IPS-20b (cell line): ENCODE measurements around the gene EIF2D.
"Not testable (repeated sequence)": the region's sequence is repeated elsewhere in the genome, so short reads cannot be mapped to it uniquely, and the experiment has no call there.

Experiments
- H3K27ac ChIP-seq: one replicate; pipeline ENCODE4 v1.5.1; 2013; ENCODE audit warnings: low read length
- H3K27me3 ChIP-seq: 2 replicates; pipeline ENCODE4 v1.6.1; 2013; ENCODE audit warnings: mild to moderate bottlenecking, low read length, inconsistent platforms; ENCODE audit not compliant: insufficient read depth
- H3K36me3 ChIP-seq: 2 replicates; pipeline ENCODE4 v1.6.1; 2013; ENCODE audit warnings: low read depth, mild to moderate bottlenecking, inconsistent platforms, low read length, moderate library complexity; ENCODE audit not compliant: insufficient read depth
- H3K4me1 ChIP-seq: 2 replicates; pipeline ENCODE4 v1.6.1; 2013; ENCODE audit warnings: mild to moderate bottlenecking, control low read depth, inconsistent platforms, low read length, moderate library complexity; ENCODE audit not compliant: insufficient read depth
- H3K4me3 ChIP-seq: 2 replicates; pipeline ENCODE4 v1.5.1; 2013; ENCODE audit warnings: mild to moderate bottlenecking, low read length, inconsistent platforms
- H3K9ac ChIP-seq: 2 replicates; pipeline ENCODE4 v1.6.1; 2013; ENCODE audit warnings: low read depth, mild to moderate bottlenecking, inconsistent platforms, low read length, moderate library complexity
- H3K9me3 ChIP-seq: 2 replicates; pipeline ENCODE4 v1.6.1; 2013; ENCODE audit warnings: mild to moderate bottlenecking, low read depth, low read length, inconsistent platforms; ENCODE audit not compliant: insufficient read depth

The EIF2D gene

DNA sequence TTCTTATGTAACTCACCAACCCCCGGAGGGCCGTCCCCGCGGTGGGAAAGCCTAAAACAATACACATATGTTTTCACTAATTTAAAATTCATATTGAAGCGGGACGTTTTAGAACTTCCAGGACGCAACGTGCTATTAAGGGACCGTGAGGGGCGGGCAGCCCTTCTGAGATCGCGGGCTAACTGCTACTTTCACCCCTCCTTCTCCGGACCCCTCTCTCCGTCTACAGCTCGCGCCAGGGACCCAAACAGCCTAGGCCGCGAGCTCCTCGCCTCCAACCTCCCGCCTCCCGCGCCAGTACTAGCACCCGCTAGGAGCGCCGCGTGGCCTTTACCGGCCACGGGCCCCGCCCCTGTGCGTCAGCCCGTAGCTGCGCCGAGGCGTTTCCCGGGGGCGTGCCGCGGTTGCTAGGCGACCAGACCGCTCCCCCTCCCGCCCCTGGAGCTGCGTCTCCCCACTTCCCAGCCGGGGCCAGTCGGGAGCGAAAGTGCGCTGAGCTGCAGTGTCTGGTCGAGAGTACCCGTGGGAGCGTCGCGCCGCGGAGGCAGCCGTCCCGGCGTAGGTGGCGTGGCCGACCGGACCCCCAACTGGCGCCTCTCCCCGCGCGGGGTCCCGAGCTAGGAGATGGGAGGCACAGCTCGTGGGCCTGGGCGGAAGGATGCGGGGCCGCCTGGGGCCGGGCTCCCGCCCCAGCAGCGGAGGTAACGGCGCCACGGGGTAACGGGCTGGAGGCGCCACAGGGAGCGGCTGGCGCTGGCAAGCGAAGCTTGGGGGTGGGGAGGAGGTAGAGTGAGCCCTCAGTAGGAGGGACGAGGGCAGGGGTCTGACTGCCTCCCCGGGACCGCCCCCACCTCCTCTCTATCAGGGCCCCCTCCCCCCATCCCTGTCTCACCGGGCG is 23.1 kb upstream of the EIF2D start, which contains the start of gene DYRK3:
DYRK3 (plus strand) TSS at position 457 of the 898 bp plus-strand sequence; CDS start at position 625, 168 bp downstream.
- no peaks in the 10 kb centered on the region for H3K9me3 ChIP-seq
- no peaks in the 10 kb centered on the region for H3K36me3 ChIP-seq
- H3K4me3 ChIP-seq: peak within 1 kb of the TSS; percentile 77
- peaks cover 22% of the 10 kb centered on the region for H3K27me3 ChIP-seq
- peaks cover 18% of the 10 kb centered on the region; the same call in 1 of the 2 replicates for H3K4me1 ChIP-seq
- no peak within 1 kb of the TSS for H3K27ac ChIP-seq
- peak within 1 kb of the TSS; percentile 68; the same call in 1 of the 2 replicates for H3K9ac ChIP-seq

DNA sequence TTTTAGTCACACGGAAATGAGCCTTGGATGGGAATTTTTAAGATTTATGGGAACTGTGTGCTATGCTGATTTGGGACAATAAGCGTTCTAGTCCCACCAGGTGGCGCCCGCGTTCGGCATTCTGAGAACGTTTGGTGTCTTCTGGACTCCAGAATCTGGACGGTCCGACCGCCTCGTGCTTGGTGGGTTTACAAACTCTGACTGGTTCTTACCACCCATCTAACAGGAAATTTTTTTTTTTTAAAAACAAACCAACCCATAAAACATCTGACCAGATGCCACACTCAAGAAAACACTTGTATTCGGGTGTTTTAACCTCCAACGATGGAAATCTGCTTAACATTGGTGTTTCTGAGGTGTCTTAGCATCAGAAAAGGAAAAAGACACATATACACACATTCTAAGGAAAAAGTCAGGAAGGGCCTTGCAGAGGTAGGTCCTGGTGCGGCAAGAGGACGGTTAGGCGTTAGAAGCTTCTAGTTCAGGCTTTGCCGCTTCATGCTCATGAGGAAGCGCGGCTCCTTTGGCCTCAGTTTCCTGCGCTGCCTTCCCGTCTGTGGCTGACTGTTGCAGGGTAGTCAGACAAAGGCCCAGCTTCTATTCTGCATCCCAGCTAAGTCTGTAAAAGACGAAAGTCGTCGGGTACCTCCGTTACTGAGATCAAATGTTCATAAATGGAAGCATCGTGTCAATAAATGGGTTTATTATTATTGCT is 22.3 kb upstream of the EIF2D start:
- H3K4me1 ChIP-seq: peaks cover 18% of the 10 kb centered on the region; the same call in 1 of the 2 replicates
- H3K27ac ChIP-seq: no peak overlapping the region
- H3K36me3 ChIP-seq: no peaks in the 10 kb centered on the region
- peaks cover 22% of the 10 kb centered on the region for H3K27me3 ChIP-seq
- H3K9ac ChIP-seq: peak overlapping the region; percentile 68; the same call in 1 of the 2 replicates
- no peaks in the 10 kb centered on the region for H3K9me3 ChIP-seq
- H3K4me3 ChIP-seq: peak overlapping the region; percentile 77

DNA sequence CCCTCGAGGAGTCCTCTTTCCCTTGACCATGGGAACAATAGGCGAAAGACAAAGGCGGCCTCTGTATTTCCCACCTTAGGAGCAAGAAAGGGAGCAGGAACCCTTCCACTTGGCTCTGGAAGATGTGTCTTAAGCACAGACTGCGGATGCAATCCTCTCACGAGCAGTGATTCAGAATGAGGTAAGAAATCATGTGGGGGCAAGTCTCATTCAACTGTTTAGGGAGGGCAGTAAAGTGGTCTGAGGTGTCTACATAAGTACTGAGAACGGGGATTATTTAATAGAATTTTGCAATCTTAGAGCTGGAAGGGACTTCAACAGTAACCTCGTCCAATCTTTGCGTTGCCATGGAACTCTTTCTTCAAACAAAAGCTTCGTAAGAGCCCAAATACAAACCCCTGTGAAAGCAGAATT is 21.4 kb upstream of the EIF2D start:
- Histone ChIP-seq H3K27ac (no peak overlapping the region), H3K4me1 (peaks cover 18% of the 10 kb centered on the region; the same call in 1 of the 2 replicates), H3K9ac (no peak overlapping the region), H3K27me3 (peaks cover 22% of the 10 kb centered on the region), H3K9me3 (no peaks in the 10 kb centered on the region), H3K4me3 (no peak overlapping the region), H3K36me3 (no peaks in the 10 kb centered on the region)

DNA sequence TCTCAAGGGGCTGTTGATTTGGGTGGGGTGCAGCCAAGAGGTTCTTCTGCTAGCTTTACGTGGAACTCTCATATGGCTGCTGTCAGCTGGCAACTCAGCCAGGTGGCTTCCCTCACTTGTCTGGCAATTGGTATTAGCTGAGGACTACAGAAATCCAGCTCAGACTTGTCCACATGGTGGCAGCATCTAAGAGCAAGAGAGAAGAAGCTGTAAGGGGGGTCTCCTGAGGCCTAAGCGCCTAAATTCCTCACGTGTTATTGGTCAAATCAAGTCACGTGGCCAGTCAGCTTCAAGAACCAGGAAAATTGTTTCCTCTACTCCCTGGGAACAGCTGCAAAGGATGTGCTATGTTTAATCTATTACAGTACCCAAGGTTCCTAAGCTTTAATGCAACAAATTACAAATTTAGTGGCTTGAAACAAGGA is 18.8 kb upstream of the EIF2D start:
- Histone ChIP-seq H3K4me1 (peaks cover 11% of the 10 kb centered on the region; the same call in 1 of the 2 replicates), H3K27ac (no peak overlapping the region), H3K9me3 (no peaks in the 10 kb centered on the region; the same call in 1 of the 2 replicates), H3K4me3 (no peak overlapping the region), H3K9ac (no peak overlapping the region), H3K36me3 (no peaks in the 10 kb centered on the region), H3K27me3 (peaks cover 11% of the 10 kb centered on the region)

DNA sequence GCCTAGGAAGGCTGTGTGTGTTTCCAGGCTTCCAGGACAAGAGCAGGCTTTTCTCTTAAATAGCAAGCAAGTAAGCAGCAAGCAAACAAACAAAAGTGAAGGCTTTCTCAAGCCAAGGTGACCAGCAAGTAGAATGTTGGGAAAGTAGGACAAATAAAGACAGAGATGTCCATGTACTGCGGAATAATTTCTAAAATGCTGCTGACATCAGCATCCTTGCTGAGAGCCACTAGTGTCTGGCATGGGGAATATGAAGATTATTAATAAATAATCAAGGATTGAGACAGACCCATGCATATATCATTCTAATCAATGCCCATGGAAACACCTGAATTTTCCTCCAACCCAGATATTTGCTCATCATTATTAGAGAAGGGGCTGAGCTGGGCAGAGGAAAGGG is 16.7 kb upstream of the EIF2D start:
- no peak overlapping the region for H3K9ac ChIP-seq
- peaks cover 6% of the 10 kb centered on the region; the same call in 1 of the 2 replicates for H3K4me1 ChIP-seq
- no peaks in the 10 kb centered on the region for H3K36me3 ChIP-seq
- no peak overlapping the region for H3K4me3 ChIP-seq
- no peaks in the 10 kb centered on the region for H3K27me3 ChIP-seq
- no peaks in the 10 kb centered on the region; the same call in 1 of the 2 replicates for H3K9me3 ChIP-seq
- H3K27ac ChIP-seq: no peak overlapping the region

DNA sequence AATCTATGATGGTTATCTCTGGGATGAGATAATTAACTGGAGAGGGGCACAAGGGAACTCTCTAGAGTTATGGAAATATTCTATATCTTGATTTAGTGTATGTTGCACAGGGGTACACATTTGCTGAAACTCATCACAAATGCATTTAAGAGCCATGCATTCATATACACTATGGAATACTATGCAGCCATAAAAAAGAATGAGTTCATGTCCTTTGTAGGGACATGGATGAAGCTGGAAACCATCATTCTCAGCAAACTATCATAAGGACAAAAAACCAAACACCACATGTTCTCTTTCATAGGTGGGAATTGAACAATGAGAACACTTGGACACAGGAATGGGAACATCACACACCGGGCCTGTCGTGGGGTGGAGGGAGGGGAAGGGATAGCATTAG is 14.1 kb upstream of the EIF2D start:
- not testable (repeated sequence) for H3K36me3 ChIP-seq, H3K27me3 ChIP-seq, H3K9me3 ChIP-seq, H3K27ac ChIP-seq, H3K4me1 ChIP-seq, H3K9ac ChIP-seq, H3K4me3 ChIP-seq

DNA sequence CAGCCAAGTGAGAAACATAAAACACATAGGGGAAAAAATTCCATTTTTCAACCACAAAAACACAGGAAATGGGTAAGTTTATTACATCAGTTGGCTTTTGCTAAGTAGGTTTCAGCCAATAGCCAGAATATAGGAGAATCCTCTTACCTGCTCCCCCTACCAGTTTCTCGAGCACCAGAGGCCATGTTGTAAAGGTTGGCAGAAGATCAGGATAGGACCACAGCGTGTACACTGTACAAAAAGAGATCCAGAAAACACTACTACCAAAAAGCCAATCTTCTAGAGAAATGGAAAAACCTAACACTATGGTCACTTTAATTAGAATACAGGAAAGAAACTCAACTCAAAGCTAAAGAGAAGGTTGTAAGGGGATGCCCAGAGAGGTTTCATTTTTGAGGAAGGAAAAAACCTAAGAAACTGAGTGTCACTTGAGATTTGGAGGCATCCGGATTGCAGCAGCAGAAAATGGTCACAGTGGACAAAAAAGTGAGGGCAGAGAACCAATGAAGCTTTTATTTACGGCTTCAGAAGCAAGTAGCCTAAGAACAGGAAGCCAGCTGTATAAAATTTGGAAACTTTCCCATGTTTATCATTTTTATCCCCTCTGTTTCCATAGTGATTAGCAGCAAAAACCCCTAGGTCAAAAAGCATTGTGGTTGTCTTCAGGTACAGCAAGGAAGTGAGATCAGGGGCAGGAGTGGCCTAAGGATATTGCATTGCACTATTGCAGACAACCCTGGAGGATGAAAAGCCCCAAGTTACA is 2.9 kb downstream of the EIF2D start:
- H3K36me3 ChIP-seq: peaks cover 20% of the 10 kb centered on the region; the same call in 1 of the 2 replicates
- no peak overlapping the region for H3K27ac ChIP-seq
- H3K9me3 ChIP-seq: no peaks in the 10 kb centered on the region
- peaks cover 4% of the 10 kb centered on the region; the same call in 1 of the 2 replicates for H3K4me1 ChIP-seq
- no peak overlapping the region for H3K9ac ChIP-seq
- no peak overlapping the region for H3K4me3 ChIP-seq
- no peaks in the 10 kb centered on the region for H3K27me3 ChIP-seq

DNA sequence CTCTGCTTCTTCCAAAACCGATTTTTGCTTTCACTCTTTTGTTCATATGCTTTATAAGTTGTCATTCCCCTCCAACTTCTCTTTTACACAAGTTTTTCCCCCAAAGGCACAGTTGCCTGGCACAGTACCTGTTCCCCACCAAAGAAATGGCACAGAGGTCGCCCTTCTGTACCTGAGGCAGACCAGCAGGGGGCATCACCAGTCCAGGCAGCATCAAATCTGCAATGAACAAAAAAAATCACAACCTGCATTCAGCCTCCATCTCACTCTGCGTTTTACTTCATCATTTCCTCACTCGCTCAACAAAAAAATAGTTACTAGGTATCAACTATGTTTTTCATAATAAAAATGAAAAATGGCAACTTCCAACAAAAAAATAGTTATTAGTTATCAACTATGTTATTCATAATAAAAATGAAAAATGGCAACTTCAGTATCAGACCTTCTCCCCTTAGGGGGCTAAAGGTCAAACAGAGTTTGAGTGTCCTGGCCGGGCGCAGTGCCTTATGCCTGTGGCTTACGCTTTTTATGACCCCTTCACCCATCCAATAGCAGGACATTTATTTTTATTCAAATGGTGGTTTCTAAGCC is 4.1 kb downstream of the EIF2D start:
- no peaks in the 10 kb centered on the region for H3K27me3 ChIP-seq
- no peak overlapping the region for H3K9ac ChIP-seq
- no peak overlapping the region for H3K4me3 ChIP-seq
- no peaks in the 10 kb centered on the region for H3K9me3 ChIP-seq
- peaks cover 29% of the 10 kb centered on the region; the same call in 1 of the 2 replicates for H3K36me3 ChIP-seq
- H3K4me1 ChIP-seq: peaks cover 4% of the 10 kb centered on the region; the same call in 1 of the 2 replicates
- no peak overlapping the region for H3K27ac ChIP-seq

DNA sequence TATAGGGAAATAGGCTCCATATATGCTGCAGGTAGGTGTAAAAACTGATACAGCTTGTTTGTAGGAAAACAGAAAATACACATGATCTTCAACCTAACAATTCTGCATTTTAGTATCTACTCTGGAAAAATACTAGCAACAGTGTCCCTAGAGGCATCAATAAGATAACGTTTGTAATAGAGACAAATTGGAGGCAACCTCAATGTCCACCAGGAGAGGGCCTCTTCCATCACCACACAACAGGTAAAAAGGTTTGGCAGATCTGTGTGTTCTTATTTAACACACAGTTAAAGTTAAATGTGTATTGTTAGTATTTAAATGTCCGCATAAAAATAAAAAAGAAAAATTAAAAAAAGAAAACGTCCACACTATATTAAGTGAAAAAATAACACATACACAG is 5.4 kb downstream of the EIF2D start:
- H3K27me3 ChIP-seq: no peaks in the 10 kb centered on the region
- no peak overlapping the region for H3K4me3 ChIP-seq
- no peaks in the 10 kb centered on the region for H3K9me3 ChIP-seq
- H3K27ac ChIP-seq: no peak overlapping the region
- peaks cover 4% of the 10 kb centered on the region; the same call in 1 of the 2 replicates for H3K4me1 ChIP-seq
- peaks cover 42% of the 10 kb centered on the region for H3K36me3 ChIP-seq
- H3K9ac ChIP-seq: no peak overlapping the region

DNA sequence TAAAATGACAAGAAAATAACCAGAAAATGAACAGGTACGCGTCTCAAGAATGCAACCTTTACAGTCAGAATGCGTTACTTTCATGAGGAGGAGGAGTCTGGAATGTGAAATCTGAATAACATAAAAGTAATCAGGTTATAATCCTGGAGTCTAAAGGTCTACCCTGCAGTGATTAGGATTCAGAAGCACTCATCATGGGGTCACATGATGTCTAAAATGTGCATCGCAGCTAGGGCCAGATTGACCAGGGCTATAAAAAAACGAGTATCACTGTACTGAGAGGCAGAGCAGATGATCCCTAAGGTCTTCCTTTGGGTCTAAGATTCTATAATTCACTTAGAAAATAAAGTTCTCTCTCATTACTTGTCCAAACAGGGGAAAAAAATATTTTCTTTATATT is 7.4 kb downstream of the EIF2D start:
- no peaks in the 10 kb centered on the region for H3K9me3 ChIP-seq
- H3K27me3 ChIP-seq: no peaks in the 10 kb centered on the region
- no peak overlapping the region for H3K4me3 ChIP-seq
- H3K9ac ChIP-seq: no peak overlapping the region
- H3K4me1 ChIP-seq: no peaks in the 10 kb centered on the region
- H3K27ac ChIP-seq: no peak overlapping the region
- H3K36me3 ChIP-seq: peaks cover 46% of the 10 kb centered on the region

DNA sequence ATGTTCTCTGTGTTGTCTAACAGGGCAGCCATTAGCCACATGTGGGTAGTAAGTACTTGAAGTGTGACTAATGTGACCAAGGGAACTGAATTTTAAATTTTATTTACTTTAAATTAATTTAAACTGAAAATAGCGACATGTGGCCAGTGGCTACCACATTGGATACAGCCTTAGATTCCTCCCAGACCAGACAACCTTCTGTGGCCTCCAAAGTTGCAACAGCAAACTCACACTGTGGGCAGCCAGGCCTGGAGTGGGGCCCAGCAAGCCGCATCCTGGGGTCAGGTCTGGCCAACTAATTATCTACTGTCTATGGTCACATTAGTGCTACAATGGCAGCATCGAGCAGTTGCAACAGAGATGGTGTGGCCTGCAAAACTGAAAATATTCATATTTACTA is 11.7 kb downstream of the EIF2D start:
- no peak overlapping the region for H3K4me3 ChIP-seq

More for the DNA sequence above, 11.7 kb downstream of the EIF2D start:
- Histone ChIP-seq H3K9ac (no peak overlapping the region), H3K4me1 (no peaks in the 10 kb centered on the region), H3K27ac (no peak overlapping the region), H3K27me3 (no peaks in the 10 kb centered on the region), H3K9me3 (no peaks in the 10 kb centered on the region), H3K36me3 (peaks cover 68% of the 10 kb centered on the region)
